Nephron (organoid): ENCODE data around the gene KRTAP10-12.
A peak's percentile ranks its signal among the peaks of the same experiment; 100 is the strongest.

Experiments
- H3K27ac Mint-ChIP-seq, 3 experiments: 2 replicates each; pipeline ENCODE4 v1.8.0; 2020; ENCODE audit warnings: mixed read lengths in 3 of 3, mild to moderate bottlenecking in 2 of 3, moderate library complexity in 1 of 3
- H3K27me3 Mint-ChIP-seq: 2 replicates; pipeline ENCODE4 v1.8.0; 2021; ENCODE audit warnings: low read depth, mild to moderate bottlenecking, moderate library complexity, mixed read lengths
- H3K36me3 Mint-ChIP-seq: 2 replicates; pipeline ENCODE4 v1.8.0; 2020; ENCODE audit warnings: low read depth, mixed read lengths
- H3K4me1 Mint-ChIP-seq: 2 replicates; pipeline ENCODE4 v1.8.0; 2020; ENCODE audit warnings: mixed read lengths
- H3K4me3 Mint-ChIP-seq, 3 experiments: 2 replicates each; pipeline ENCODE4 v1.8.0; 2020; ENCODE audit warnings: mild to moderate bottlenecking in 3 of 3, mixed read lengths in 3 of 3, moderate library complexity in 2 of 3
- H3K9me3 Mint-ChIP-seq: 2 replicates; pipeline ENCODE4 v1.8.0; 2020; ENCODE audit warnings: mixed read lengths
- TF ChIP-seq, protein P1 (sequence below), 3 experiments: fragments of 200-600 bp; sonication (generic); IDR thresholded peaks; one replicate each; pipeline ENCODE4 v1.5.0; 2021; ENCODE audit warnings: antibody characterized with exemption in 3 of 3; ENCODE audit not compliant: unreplicated experiment in 3 of 3

The KRTAP10-12 gene

DNA sequence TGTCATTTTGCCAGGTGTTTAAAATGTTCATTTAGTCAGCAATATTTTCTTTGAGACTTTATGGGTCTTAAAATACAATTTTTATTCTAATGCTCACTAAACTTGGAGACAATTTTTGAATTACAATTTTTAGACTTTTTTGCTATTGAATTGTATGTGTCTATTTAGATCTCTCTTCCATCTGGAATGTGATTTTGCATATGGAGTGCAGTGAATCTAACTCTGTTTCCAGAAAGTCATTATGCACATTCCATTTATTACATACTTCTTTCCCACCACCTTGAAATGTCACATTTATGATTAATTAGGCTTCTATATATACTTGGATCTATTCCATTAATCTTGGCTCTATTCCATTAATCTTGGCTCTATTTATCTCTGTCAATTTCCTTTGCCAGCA lies 20.0 kb downstream of the KRTAP10-12 start:
- no peaks in the 10 kb centered on the region for H3K36me3 Mint-ChIP-seq
- peaks cover 3% of the 10 kb centered on the region for H3K9me3 Mint-ChIP-seq
- peaks cover 12% of the 10 kb centered on the region for H3K4me1 Mint-ChIP-seq
- no peak overlapping the region for H3K4me3 Mint-ChIP-seq
- peaks cover 73% of the 10 kb centered on the region for H3K27me3 Mint-ChIP-seq
- no peak overlapping the region for H3K27ac Mint-ChIP-seq
- TF ChIP-seq, protein P1, sequence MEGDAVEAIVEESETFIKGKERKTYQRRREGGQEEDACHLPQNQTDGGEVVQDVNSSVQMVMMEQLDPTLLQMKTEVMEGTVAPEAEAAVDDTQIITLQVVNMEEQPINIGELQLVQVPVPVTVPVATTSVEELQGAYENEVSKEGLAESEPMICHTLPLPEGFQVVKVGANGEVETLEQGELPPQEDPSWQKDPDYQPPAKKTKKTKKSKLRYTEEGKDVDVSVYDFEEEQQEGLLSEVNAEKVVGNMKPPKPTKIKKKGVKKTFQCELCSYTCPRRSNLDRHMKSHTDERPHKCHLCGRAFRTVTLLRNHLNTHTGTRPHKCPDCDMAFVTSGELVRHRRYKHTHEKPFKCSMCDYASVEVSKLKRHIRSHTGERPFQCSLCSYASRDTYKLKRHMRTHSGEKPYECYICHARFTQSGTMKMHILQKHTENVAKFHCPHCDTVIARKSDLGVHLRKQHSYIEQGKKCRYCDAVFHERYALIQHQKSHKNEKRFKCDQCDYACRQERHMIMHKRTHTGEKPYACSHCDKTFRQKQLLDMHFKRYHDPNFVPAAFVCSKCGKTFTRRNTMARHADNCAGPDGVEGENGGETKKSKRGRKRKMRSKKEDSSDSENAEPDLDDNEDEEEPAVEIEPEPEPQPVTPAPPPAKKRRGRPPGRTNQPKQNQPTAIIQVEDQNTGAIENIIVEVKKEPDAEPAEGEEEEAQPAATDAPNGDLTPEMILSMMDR (IDR thresholded peaks at IDR 0.05; ENCODE audit: unreplicated experiment in 3 of 3): no peak

DNA sequence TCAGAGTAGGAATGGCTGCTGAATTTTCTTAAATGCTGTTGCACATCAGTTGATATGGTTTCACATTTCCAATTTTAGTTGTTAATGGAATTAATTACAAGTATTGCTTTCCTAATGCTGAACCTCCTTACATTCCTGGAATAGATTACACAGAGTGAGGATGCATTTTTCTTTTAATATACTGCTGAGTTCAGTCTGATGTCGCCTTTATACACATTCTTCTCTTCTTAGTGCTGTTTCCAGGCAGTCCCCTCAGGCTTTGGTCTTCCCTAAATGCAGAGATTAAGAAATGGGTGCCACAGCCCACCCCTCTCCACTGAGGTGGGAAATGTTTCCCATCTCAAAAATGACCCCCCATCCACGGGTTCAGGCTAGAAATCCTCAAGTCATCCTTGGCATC lies 21.1 kb downstream of the KRTAP10-12 start:
- peaks cover 3% of the 10 kb centered on the region for H3K9me3 Mint-ChIP-seq
- H3K36me3 Mint-ChIP-seq: no peaks in the 10 kb centered on the region
- no peak overlapping the region for H3K4me3 Mint-ChIP-seq
- H3K27ac Mint-ChIP-seq: no peak overlapping the region
- peaks cover 69% of the 10 kb centered on the region for H3K27me3 Mint-ChIP-seq
- TF ChIP-seq, protein P1 (IDR thresholded peaks at IDR 0.05; ENCODE audit: unreplicated experiment in 3 of 3): no peak
- peaks cover 20% of the 10 kb centered on the region for H3K4me1 Mint-ChIP-seq

DNA sequence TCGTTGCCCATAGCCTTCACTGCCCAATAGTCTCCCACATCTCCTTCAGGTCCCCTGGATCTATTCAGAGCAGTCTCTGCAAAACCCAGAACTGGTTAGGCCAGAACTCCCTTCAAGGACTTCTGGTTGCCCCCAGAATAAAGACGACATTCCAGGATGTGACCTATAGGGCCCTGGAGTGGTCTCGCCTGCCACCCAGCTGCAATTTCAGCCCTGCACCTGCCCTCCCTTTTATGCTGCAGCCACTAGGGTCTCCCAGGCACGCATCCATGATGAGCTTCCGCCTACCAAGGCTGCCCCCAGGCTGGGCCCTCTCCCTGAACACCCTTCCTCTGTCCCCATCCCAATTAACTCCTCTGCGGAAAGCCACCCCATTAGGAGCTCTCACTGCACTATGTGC lies 21.6 kb downstream of the KRTAP10-12 start:
- Mint-ChIP-seq H3K9me3 (peaks cover 3% of the 10 kb centered on the region), H3K36me3 (no peaks in the 10 kb centered on the region), H3K4me1 (peaks cover 23% of the 10 kb centered on the region), H3K27me3 (peaks cover 67% of the 10 kb centered on the region), H3K4me3 (no peak overlapping the region), H3K27ac (no peak overlapping the region)
- TF ChIP-seq, protein P1 (IDR thresholded peaks at IDR 0.05; ENCODE audit: unreplicated experiment in 3 of 3): no peak

DNA sequence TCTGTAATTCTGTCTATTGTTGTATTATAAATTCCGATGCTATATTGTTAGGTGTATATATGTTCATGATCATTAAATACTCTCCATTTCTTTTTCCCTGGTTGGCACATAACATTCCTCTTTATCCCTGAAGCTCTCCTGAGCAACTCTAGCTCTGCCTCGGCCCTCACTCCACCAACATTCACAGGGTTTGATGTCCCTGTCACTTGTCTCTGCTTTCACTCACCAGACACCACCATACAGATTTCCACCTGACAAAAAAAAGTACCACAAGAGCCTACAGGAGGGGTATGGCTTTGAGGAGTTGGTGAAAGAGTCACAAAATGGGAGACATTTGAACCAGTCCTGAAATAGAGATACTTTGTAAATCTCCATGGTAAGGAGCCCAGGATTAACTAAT lies 23.2 kb downstream of the KRTAP10-12 start:
- H3K27ac Mint-ChIP-seq: no peak overlapping the region
- H3K9me3 Mint-ChIP-seq: peaks cover 3% of the 10 kb centered on the region
- peaks cover 61% of the 10 kb centered on the region for H3K27me3 Mint-ChIP-seq
- no peak overlapping the region for H3K4me3 Mint-ChIP-seq
- TF ChIP-seq, protein P1 (IDR thresholded peaks at IDR 0.05; ENCODE audit: unreplicated experiment in 3 of 3): no peak
- H3K4me1 Mint-ChIP-seq: peaks cover 26% of the 10 kb centered on the region
- no peaks in the 10 kb centered on the region for H3K36me3 Mint-ChIP-seq

DNA sequence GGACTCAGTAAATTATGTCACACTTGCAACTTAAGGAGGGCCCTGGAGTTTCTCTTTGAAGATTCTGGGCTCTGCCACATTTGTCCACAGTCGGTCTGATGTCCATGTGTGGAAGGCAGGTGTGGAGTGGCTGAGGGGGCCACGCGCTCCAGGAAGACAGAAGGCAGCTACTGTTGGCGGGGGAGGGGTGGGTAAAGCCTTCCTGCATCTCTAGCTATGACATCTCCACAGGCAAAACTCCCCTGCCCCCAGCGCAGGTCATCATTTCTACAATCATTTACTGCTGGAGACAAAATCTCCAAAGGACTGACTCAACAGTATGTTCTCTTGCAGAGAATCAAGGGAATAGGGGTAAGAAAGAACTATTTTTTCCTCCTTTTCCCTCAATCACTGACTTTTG lies 25.8 kb downstream of the KRTAP10-12 start:
- peaks cover 61% of the 10 kb centered on the region for H3K27me3 Mint-ChIP-seq

More for the DNA sequence above, 25.8 kb downstream of the KRTAP10-12 start:
- Mint-ChIP-seq H3K27ac (peak overlapping the region; percentile 91 to 96 (median 91)), H3K9me3 (no peaks in the 10 kb centered on the region), H3K4me1 (peaks cover 26% of the 10 kb centered on the region), H3K36me3 (no peaks in the 10 kb centered on the region), H3K4me3 (peak overlapping the region; percentile 62 to 69 (median 67))
- TF ChIP-seq, protein P1 (IDR thresholded peaks at IDR 0.05; ENCODE audit: unreplicated experiment in 3 of 3): no peak
